GM12872 (cell line): Measurements from ENCODE around the gene MAD2L1.

Source experiments
- TF ChIP-seq, protein P1 (sequence below): IDR thresholded peaks from 3 replicates; pipeline ENCODE4 v1.5.1; 2011; ENCODE audit warnings: low read depth, mild to moderate bottlenecking, low read length, moderate library complexity; ENCODE audit not compliant: insufficient read depth

Gene MAD2L1

DNA sequence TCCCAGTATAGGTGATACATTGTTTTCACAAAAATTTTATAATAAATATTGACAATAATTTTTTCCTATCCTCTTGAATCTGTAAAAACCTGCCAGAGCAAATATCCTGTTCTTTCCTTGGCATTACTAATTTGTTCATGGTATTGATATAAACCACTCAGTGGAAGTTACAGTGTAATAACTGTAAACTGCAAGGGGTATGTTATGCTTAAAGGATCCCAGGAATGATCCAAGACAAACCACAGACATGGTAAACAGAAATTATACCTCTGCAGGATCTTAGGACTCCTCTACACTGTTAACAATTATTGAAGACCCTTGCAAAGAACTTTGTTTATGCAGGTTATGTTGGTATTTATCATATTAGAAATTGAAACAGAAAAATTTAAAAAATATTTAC lies 17.7 kb upstream of the MAD2L1 start:
- TF ChIP-seq, protein P1, sequence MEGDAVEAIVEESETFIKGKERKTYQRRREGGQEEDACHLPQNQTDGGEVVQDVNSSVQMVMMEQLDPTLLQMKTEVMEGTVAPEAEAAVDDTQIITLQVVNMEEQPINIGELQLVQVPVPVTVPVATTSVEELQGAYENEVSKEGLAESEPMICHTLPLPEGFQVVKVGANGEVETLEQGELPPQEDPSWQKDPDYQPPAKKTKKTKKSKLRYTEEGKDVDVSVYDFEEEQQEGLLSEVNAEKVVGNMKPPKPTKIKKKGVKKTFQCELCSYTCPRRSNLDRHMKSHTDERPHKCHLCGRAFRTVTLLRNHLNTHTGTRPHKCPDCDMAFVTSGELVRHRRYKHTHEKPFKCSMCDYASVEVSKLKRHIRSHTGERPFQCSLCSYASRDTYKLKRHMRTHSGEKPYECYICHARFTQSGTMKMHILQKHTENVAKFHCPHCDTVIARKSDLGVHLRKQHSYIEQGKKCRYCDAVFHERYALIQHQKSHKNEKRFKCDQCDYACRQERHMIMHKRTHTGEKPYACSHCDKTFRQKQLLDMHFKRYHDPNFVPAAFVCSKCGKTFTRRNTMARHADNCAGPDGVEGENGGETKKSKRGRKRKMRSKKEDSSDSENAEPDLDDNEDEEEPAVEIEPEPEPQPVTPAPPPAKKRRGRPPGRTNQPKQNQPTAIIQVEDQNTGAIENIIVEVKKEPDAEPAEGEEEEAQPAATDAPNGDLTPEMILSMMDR, result no peak

DNA sequence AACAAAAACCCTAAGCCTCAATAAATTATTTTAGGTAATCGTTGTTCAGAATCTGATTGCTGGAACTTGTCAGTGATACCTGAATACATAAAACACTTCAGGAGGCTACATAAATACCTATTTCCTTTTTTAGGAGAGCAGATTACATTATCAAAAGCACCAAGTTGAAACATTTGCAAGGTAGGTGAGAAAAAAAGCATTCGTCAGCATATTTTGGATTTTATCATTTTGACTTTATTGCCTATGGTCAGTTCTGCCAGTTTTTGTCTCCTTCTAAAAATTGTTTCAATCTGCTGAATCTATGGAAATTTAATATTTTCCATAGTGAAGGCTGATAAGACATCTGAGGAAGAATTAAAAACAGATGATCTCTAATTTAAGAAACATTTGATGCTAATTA lies 16.5 kb upstream of the MAD2L1 start:
- TF ChIP-seq, protein P1, result no peak

DNA sequence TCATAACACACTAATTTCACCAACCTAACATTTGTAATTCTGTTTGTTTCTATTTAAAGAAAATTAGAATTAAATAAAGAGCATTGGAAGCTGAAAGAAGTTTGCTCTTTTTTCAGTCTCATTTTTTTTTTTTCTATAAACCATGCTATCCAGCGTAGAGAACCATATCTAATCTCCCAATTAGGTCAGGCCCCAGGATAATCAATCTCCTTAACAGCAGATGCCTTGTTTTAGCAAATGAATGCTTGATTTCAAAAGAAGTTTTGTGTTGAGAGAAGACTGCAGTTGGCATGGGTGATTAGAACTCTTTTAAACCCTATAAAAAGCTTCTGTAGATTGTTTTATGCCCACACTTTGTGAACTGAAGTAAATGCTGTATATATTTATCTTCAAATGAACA lies 15.6 kb upstream of the MAD2L1 start:
- TF ChIP-seq, protein P1, result no peak

DNA sequence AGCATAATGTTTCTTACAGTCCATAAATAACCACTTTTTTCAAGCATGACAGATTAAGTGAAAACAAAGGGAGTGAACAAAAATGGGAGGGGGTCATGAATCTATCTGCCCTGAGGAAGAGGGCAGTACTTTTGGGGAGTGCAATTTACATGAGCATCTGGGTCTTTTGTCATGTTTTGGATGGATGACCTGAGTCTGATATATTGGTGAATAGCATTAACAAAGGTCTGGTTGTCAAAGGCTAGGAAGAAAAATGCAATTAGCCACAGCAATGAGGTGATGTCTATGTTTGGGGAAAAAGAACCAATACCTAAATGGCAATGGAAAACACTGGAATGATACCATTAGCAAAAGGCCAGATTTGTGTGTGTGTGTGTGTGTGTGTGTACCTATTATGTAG lies 15.1 kb upstream of the MAD2L1 start:
- TF ChIP-seq, protein P1, result no peak

DNA sequence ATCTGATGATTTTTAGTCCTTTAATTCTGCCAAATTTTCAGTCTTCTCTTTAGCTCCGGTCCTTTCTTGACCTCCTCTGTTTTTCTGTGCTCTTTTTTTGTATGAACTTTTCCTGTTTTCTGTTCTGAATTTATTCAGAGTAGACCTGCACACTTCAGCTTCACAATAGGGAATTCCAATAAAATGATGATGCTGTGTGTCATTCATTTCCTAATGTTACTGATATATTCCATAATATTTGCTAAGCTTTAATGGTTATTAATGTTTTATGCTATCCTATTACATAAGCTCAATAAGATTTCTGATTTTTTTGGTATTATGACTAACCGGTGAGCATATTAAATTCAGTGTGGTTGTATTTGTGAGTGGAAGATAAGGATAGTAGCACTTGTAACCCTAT lies 13.9 kb upstream of the MAD2L1 start:
- TF ChIP-seq, protein P1, result no peak

DNA sequence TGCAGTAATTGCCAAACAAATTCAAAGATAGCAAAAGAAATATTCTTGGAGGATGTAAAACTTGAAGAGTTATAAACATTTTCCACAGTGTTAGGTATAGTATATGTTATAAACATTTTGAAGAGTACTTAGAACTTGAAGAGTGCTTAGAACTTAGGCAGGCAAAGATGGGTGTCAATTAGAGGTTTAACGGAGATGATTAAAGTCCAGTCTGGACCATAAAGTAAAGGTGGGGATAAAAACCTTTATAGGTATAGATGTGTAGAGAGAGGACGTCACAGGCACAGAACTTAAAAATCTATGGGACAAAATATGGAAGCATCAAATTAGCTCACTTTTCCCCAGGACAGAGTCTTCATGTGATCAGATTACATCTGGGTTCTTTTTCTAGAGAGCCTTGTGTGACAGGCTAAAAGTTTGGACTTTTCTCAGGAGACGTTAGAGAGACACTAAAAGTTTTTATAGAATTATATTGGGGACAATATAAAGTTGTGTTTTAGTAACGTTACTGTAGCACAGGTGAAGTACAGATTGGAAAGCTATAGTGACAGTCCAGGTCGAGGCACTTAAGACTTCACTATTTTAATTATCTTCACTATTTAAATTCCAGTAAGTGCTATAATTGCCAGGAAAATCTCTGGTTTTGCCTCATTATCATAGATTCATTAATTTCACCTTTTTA lies 13.3 kb upstream of the MAD2L1 start:
- TF ChIP-seq, protein P1, result no peak

DNA sequence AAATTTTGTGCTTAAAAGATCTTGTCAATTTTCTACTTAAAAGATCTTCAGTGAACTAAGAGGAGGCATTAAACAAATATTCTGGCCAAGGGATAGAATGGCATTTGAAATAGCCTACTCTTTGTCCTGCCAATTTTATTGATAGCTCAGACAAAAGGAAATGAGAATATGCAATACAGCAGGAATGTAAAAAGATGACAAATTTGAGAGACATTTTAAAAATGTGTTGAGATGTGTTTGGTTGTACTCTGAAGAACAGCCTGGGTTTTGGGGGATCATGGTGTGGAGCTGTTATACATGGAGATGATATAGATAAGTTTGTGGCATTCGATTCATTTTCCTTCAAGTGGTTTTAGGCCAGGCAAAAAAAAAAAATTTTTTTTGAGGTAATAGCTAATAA lies 11.6 kb upstream of the MAD2L1 start:
- TF ChIP-seq, protein P1, result no peak
